GM04504 (cell line): Measurements from ENCODE around the gene DONSON.

Experiments
- DNase-seq: peaks from one replicate; pipeline ENCODE4 v3.0.0-alpha.2; 2012; ENCODE audit warnings: low read depth

DONSON gene

DNA sequence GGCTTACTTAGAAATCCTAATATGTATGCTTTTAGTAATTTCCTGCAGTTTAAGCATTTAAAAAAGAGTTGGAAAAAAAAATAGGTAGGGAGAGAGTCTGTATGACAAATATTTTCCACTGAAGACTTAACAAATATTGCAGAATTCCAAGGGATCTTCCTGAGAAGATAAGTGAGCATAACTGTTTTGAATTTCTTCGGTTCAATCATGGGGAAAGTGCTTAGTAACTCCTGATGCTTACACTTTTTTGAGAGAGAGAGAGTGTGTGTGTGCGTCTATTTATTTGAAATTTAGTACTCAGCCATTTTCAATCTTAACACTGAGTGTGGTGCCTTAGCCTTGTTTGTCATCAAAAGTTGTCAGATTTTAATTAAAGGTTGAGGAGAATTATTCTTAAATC lies 27.1 kb downstream of the DONSON start:
- DNase-seq, result no peak

DNA sequence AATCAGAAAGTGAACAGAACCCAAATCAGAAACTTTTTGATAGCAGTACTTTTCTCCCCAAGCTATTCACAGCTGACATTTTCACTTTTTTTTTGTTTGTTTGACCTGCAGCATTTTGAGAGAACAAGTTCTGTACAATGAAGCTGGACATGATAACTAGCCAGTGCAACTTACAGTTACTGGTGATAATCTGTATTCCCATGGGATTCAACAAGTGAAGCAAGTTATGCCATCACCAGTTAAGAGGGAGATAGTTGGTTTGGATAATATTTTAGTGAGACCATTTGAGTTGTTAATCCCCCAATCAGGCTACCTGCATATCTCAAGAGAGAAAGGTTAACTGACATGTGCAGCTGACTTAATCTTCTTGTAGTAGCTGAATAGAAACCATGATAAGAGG lies 27.5 kb downstream of the DONSON start:
- DNase-seq, result no peak

- no peak for DNase-seq
Measured at GRCh38 chr21:33559813-33560212, 28.7 kb downstream of the DONSON start.

- DNase-seq, result no peak
Measured at GRCh38 chr21:33558777-33559421, 29.6 kb downstream of the DONSON start.

GRCh38 chr21:33557447-33557846 lies 31.0 kb downstream of the DONSON start:
- no peak for DNase-seq

DNA sequence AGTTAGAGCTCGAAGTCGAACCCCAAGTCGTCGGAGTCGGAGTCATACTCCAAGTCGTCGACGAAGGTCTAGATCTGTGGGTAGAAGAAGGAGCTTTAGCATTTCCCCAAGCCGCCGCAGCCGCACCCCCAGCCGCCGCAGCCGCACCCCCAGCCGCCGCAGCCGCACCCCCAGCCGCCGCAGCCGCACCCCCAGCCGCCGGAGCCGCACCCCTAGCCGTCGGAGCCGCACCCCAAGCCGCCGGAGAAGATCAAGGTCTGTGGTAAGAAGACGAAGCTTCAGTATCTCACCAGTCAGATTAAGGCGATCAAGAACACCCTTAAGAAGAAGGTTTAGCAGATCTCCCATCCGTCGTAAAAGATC lies 33.5 kb downstream of the DONSON start:
- DNase-seq, result no peak

DNA sequence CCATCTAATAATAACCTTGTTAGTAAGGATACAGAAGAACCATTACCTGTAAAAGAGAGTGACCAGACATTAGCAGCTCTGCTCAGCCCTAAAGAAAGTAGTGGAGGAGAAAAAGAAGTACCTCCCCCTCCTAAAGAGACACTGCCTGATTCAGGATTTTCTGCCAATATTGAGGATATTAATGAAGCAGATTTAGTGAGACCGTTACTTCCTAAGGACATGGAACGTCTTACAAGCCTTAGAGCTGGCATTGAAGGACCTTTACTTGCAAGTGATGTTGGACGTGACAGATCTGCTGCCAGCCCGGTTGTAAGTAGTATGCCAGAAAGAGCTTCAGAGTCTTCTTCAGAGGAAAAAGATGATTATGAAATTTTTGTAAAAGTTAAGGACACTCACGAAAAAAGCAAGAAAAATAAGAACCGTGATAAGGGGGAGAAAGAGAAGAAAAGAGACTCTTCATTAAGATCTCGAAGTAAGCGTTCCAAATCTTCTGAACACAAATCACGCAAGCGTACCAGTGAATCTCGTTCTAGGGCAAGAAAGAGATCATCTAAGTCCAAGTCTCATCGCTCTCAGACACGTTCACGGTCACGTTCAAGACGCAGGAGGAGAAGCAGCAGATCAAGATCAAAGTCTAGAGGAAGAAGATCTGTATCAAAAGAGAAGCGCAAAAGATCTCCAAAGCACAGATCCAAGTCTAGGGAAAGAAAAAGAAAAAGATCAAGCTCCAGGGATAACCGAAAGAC lies 34.1 kb downstream of the DONSON start:
- no peak for DNase-seq

- DNase-seq, result no peak
Measured at GRCh38 chr21:33552999-33553598, 35.4 kb downstream of the DONSON start.

- DNase-seq, result no peak
Measured at GRCh38 chr21:33552093-33552998, 36.1 kb downstream of the DONSON start.

DNA sequence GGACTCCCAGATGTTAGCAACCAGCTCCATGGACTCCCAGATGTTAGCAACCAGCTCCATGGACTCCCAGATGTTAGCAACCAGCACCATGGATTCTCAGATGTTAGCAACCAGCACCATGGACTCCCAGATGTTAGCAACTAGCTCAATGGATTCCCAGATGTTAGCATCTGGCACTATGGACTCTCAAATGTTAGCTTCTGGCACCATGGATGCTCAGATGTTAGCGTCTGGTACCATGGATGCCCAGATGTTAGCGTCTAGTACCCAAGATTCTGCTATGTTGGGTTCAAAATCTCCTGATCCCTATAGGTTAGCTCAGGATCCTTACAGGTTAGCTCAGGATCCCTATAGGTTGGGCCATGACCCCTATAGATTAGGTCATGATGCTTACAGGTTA lies 36.8 kb downstream of the DONSON start:
- DNase-seq, result no peak

DNA sequence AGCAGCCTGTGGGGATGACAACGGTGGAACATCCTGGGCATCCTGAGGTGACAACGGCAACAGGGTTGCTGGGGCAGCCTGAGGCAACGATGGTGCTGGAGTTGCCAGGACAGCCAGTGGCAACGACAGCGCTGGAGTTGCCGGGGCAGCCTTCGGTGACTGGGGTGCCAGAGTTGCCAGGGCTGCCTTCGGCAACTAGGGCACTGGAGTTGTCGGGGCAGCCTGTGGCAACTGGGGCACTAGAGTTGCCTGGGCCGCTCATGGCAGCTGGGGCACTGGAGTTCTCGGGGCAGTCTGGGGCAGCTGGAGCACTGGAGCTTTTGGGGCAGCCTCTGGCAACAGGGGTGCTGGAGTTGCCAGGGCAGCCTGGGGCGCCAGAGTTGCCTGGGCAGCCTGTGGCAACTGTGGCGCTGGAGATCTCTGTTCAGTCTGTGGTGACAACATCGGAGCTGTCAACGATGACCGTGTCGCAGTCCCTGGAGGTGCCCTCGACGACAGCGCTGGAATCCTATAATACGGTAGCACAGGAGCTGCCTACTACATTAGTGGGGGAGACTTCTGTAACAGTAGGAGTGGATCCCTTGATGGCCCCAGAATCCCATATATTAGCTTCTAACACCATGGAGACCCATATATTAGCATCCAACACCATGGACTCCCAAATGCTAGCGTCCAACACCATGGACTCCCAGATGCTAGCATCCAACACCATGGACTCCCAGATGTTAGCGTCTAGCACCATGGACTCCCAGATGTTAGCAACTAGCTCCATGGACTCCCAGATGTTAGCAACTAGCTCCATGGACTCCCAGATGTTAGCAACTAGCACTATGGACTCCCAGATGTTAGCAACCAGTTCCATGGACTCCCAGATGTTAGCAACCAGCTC lies 37.5 kb downstream of the DONSON start:
- no peak for DNase-seq

DNA sequence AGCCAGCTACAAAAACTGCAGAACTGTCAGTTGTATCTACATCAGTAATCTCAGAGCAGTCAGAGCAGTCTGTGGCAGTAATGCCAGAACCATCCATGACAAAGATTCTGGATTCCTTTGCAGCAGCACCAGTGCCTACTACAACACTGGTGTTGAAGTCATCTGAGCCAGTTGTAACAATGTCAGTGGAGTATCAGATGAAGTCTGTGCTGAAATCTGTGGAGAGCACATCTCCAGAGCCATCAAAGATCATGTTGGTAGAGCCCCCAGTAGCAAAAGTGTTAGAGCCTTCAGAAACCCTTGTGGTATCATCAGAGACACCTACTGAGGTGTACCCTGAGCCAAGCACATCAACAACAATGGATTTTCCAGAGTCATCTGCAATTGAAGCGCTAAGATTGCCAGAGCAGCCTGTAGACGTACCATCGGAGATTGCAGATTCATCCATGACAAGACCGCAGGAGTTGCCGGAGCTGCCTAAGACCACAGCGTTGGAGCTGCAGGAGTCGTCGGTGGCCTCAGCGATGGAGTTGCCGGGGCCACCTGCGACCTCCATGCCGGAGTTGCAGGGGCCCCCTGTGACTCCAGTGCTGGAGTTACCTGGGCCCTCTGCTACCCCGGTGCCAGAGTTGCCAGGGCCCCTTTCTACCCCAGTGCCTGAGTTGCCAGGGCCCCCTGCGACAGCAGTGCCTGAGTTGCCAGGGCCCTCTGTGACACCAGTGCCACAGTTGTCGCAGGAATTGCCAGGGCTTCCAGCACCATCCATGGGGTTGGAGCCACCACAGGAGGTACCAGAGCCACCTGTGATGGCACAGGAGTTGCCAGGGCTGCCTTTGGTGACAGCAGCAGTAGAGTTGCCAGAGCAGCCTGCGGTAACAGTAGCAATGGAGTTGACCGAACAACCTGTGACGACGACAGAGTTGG lies 38.4 kb downstream of the DONSON start:
- no peak for DNase-seq

GRCh38 chr21:33546086-33546485 lies 42.4 kb downstream of the DONSON start:
- no peak for DNase-seq

- no peak for DNase-seq
Measured at GRCh38 chr21:33544451-33545195, 43.9 kb downstream of the DONSON start.

GRCh38 chr21:33543505-33544129 lies 44.9 kb downstream of the DONSON start:
- DNase-seq, result peak; percentile 40

GRCh38 chr21:33542640-33543504 lies 45.6 kb downstream of the DONSON start, which contains the start of gene SON:
SON (plus strand) TSS chr21:33543038; CDS start chr21:33543093, 55 bp downstream.
- peak; percentile 99 for DNase-seq

- DNase-seq, result peak; percentile 60
Measured at GRCh38 chr21:33541756-33542639, 46.5 kb downstream of the DONSON start, which contains the start of gene GART. GART (minus strand) TSS chr21:33542117; CDS start chr21:33539315, 2,802 bp downstream.
